ENCODE data around the gene DKC1. TPM values are rescaled to one million over a fixed set of nuclear protein-coding genes. Genes with fewer than 3 reads are reported as not detected.
A peak's percentile ranks its signal among the peaks of the same experiment; 100 is the strongest.

DKC1 gene
- total RNA-seq, 3 donors from 2014 or later (not counting 1 experiment from before 2014, with no cell fraction given) = 41.8 to 54.3 (median 53.9) TPM

GRCh38 chrX:154729439-154729838 lies 33.2 kb upstream of the DKC1 start:
- Histone ChIP-seq H3K4me1 (ENCODE audit: control insufficient read depth, insufficient read depth, low read length) (peaks cover 78% of the 10 kb centered on the region), H3K27me3 (ENCODE audit: control insufficient read depth, insufficient read depth, low read length) (no peaks in the 10 kb centered on the region), H3K36me3 (ENCODE audit: control insufficient read depth, insufficient read depth, low read length) (no peaks in the 10 kb centered on the region), H3K4me3 (ENCODE audit: low read length) (no peak overlapping the region), H3K9me3 (ENCODE audit: control insufficient read depth, insufficient read depth, low read length) (no peaks in the 10 kb centered on the region), H3K27ac (ENCODE audit: low read length) (peak overlapping the region; percentile 92)
- peaks cover 89 to 93% of the 10 kb centered on the region in 2 donors for H3K4me1 Mint-ChIP-seq
- DNase-seq = no peak
- peak overlapping the region; percentile 17 for H3K4me3 Mint-ChIP-seq
- H3K36me3 Mint-ChIP-seq = no peaks in the 10 kb centered on the region
- no peaks in the 10 kb centered on the region for H3K9me3 Mint-ChIP-seq
- ATAC-seq = no peak
- peak overlapping the region; percentile 86 to 87 for H3K27ac Mint-ChIP-seq
- WGBS (ENCODE audit: insufficient coverage) = 76% methylated on average over 3 of the region's 3 CpGs
- no peak for TF ChIP-seq CTCF (IDR thresholded peaks at IDR 0.05)
- intact Hi-C loops (cut with micrococcal nuclease) = no loop called here
- no peaks in the 10 kb centered on the region for H3K27me3 Mint-ChIP-seq (ENCODE audit: low read depth in 2 of 2)

GRCh38 chrX:154730253-154730891 lies 32.3 kb upstream of the DKC1 start:
- no peaks in the 10 kb centered on the region for H3K9me3 Mint-ChIP-seq
- Histone ChIP-seq H3K9me3 (ENCODE audit: control insufficient read depth, insufficient read depth, low read length) (no peaks in the 10 kb centered on the region), H3K27ac (ENCODE audit: low read length) (peak overlapping the region; percentile 92), H3K27me3 (ENCODE audit: control insufficient read depth, insufficient read depth, low read length) (no peaks in the 10 kb centered on the region), H3K4me3 (ENCODE audit: low read length) (no peak overlapping the region), H3K4me1 (ENCODE audit: control insufficient read depth, insufficient read depth, low read length) (peaks cover 79% of the 10 kb centered on the region), H3K36me3 (ENCODE audit: control insufficient read depth, insufficient read depth, low read length) (no peaks in the 10 kb centered on the region)
- intact Hi-C loops (cut with micrococcal nuclease) = no loop called here
- ATAC-seq (no peak), DNase-seq (no peak)
- 79% methylated on average over 2 of the region's 6 CpGs for WGBS (ENCODE audit: insufficient coverage)
- H3K27me3 Mint-ChIP-seq (ENCODE audit: low read depth in 2 of 2) = no peaks in the 10 kb centered on the region
- no peaks in the 10 kb centered on the region for H3K36me3 Mint-ChIP-seq
- H3K4me1 Mint-ChIP-seq = peaks cover 89 to 90% of the 10 kb centered on the region in 2 donors
- peak overlapping the region; percentile 86 to 87 for H3K27ac Mint-ChIP-seq
- H3K4me3 Mint-ChIP-seq = peak overlapping the region; percentile 76
- TF ChIP-seq CTCF (IDR thresholded peaks at IDR 0.05) = no peak

GRCh38 chrX:154731184-154731583 lies 31.5 kb upstream of the DKC1 start:
- Histone ChIP-seq H3K36me3 (ENCODE audit: control insufficient read depth, insufficient read depth, low read length) (no peaks in the 10 kb centered on the region), H3K27me3 (ENCODE audit: control insufficient read depth, insufficient read depth, low read length) (no peaks in the 10 kb centered on the region), H3K9me3 (ENCODE audit: control insufficient read depth, insufficient read depth, low read length) (no peaks in the 10 kb centered on the region), H3K4me3 (ENCODE audit: low read length) (no peak overlapping the region), H3K27ac (ENCODE audit: low read length) (peak overlapping the region; percentile 92), H3K4me1 (ENCODE audit: control insufficient read depth, insufficient read depth, low read length) (peaks cover 81% of the 10 kb centered on the region)
- peak in 1 of 2 donors; percentile 69 for DNase-seq
- H3K36me3 Mint-ChIP-seq = no peaks in the 10 kb centered on the region
- 20% methylated on average over 3 of the region's 5 CpGs for WGBS (ENCODE audit: insufficient coverage)
- peak overlapping the region; percentile 86 to 87 for H3K27ac Mint-ChIP-seq
- intact Hi-C loops (cut with micrococcal nuclease) = no loop called here
- peak overlapping the region; percentile 76 for H3K4me3 Mint-ChIP-seq
- no peaks in the 10 kb centered on the region for H3K27me3 Mint-ChIP-seq (ENCODE audit: low read depth in 2 of 2)
- H3K4me1 Mint-ChIP-seq = peaks cover 89 to 90% of the 10 kb centered on the region in 2 donors
- no peaks in the 10 kb centered on the region for H3K9me3 Mint-ChIP-seq
- ATAC-seq = peak; percentile 47 to 72 (median 67)
- TF ChIP-seq CTCF (IDR thresholded peaks at IDR 0.05) = no peak

Measured in natural killer cell (primary cell).